NCI-H1417 (cell line): Measurements from ENCODE around the gene SPATA13.
"Not testable (repeated sequence)": the region's sequence is repeated elsewhere in the genome, so short reads cannot be mapped to it uniquely, and the experiment has no call there.

Source experiments
- DNase-seq, 3 experiments: peaks; one replicate each; lab custom pipeline; 2025; lab: John Stamatoyannopoulos, UW

SPATA13 gene

DNA sequence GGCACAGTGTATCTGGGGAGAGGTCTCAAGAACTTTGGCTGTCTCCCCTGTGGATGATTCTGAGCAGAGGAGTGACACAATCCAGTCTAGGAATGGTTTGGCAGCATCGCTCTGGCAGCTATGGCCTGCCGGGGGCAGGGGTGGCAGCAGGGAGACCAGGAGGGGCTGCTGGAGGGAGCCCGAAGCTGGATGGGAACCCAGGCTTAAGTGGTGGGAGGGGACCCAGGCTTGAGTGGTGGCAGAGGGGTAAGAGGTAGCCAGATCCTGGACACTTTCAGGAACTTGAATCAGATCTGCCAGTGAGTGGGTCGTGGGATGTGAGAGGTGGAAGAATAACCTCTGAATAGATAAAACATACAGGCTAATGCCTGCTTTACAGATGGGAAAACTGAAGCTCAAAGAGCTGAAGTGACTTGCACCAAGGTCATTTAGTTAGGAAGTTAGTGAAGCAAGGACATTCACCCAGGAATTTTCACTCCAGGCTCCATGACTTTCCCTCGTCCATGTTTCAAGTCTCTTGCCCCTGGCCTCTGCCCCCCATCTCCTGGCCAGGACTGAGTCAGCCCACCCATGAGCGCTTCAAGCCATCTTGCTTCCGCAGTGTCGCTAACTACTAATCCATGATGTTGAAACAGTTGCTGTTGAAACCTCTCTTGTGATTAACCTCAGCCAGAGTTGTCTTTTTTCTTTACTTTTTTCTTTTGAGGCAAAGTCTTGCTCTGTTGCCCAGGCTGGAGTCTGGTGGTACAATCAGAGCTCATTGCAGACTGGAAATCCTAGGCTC lies 119.0 kb downstream of the SPATA13 start:
- DNase-seq: no peak

DNA sequence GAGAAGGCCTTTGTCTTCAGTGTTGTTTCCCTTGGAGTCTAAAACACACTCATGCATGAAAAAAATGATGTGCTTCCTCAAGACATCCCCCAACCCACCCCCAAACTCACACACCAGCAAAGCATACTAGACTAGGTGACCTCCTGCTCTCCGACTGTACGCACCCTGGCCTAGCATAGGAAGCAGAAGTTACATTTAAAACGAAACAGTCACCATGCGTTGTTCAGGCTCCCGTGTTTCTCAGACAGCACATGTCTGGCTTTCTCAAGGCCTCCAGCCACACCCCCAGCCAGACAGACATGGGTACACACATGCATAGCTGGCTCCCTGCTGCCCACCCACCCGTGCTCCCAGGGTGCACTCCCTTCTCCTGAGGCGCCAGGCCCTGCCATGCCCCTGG lies 120.2 kb downstream of the SPATA13 start:
- DNase-seq: no peak

DNA sequence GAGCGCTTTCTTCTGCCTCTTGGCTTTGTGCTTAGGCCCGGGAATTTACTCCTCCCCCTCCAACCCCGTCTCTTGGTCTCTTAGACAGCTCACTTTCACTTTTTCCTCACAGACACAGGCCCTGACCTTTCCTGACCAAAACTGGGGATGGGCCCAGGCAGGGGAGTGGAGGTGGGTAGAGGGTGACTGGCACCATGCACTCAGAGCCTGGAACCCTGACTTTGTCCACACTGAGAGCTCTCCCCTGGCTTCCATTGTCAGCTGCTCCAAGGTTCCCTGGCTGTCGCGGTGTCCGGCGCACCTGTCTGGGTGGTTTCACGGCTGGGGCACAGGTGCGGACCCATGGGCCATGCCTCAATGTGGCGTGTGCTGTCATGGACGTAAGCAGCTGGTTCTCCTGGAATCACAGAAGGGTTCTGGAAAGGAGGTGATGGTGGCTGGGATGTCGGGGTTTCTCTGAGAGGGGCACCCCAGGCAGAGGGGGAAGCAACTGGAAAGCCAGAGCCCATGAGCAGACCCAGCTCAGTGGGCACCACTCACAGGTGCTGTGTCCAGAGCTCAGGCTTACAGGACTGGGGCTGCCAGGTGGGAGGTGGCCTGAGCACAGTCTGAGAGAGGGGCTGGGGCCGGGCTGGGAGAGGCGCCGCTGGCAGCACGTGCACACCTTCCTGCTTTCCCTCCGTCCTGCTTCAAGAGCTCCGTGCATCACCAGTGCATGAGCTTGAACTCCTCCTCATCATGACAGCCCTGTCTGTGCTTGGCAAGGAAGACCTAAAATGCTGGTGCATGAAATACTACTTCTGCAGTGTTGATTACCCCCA lies 120.9 kb downstream of the SPATA13 start:
- DNase-seq: no peak

DNA sequence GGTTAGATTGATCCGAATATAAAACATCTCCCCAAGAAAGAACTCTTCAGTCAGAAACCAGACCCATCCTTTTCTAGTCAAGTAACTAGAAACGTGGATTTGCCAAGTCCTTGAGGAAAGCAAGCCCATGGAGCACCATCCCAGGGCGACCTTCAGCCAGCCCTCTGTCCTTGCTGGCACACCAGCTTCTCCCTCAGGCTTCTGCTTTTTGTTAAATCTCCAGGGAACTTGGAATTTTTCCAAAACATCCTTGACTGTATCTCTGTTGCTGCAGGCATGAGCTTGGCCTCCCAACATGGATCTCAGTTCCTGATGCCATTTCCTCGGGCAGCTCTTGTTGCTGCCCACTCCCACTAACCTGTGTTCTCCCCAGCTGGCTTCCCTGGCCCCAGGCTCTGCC lies 121.7 kb downstream of the SPATA13 start:
- no peak for DNase-seq

DNA sequence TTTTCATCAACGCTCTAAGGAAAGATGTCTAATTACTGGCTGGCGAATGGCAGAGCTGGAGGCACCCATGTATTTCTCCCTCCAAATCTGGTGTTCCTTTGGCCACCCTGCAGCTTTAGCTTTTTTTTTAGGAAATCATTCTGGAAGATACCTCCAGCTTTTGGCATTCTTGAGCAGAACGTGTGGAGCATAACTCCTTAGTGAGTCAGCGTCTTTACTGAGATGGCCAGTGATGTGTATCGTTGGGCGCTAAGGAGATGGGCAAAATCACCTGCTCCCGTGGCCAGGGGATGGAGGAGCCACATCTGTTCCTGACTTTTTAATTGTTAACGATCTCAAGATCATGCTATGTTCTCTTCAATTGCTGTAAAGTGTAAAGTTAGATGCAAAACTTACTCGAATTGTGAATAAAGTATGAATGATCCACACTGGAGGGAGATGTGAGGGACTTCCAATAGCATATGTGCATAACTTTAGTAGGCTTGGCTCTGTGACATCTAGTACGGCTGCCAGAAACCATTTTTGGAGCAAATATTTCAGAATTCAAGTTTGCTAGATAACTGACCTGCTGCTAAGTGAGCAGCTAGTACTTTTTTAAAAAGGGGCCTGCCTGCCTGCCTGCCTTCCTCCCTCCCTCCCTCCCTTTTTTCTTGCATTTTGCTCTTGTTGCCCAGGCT lies 124.5 kb downstream of the SPATA13 start:
- DNase-seq: no peak

DNA sequence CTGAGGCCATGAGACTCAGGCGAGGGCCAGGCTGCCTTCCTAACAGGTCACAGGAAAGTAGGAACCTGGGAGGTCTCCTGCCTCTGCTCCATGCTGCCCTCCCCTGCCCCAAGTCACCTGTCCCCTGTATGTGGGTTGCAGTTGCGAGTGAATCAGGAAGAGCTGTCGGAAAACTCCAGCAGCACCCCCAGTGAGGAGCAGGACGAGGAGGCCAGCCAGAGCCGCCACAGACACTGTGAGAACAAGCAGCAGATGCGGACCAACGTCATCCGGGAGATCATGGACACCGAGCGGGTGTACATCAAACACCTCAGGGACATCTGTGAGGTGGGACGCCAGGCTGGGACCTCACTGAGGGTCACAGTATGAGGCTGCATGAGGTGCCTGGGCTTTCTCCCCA lies 126.1 kb downstream of the SPATA13 start:
- no peak for DNase-seq

DNA sequence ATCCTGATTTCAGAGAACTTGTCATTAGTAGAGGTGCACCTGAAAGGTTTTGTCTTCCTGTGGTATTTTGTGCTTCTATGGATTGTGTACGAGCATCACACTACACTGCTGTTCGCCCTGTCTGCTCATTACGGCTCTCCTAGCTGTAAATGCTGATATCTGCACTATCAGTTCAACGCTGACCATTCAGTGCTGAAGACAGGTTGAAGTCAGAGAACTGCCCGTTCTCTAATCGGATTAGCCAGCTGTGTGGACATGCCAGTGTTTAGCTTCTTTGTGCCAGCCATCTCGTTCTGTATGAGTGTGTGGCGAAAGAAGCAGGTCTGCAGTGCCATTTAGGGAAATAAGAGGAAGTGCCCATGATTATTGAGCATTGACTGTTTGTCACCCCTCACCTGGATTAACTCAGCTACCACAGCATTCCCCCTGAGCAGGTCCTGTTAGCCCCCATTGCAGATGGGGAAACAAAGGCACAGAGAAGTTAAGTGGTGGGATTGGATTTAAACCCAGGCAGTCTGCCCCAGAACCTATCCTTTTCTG lies 127.3 kb downstream of the SPATA13 start:
- no peak for DNase-seq

DNA sequence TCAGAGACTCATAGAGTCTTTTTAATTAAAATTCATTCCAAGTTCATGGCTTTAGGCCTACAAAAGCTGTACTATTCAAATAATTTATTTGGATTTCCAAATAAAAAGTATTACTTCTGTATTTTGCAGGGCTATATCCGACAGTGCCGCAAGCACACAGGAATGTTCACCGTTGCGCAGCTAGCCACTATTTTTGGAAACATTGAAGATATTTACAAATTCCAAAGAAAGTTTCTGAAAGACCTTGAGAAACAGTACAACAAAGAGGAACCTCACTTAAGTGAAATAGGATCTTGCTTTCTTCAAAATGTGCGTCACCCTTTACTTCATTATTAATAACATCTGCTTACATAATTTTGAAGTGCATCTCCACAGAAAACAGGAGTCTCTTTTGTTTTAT lies 128.3 kb downstream of the SPATA13 start:
- no peak for DNase-seq

DNA sequence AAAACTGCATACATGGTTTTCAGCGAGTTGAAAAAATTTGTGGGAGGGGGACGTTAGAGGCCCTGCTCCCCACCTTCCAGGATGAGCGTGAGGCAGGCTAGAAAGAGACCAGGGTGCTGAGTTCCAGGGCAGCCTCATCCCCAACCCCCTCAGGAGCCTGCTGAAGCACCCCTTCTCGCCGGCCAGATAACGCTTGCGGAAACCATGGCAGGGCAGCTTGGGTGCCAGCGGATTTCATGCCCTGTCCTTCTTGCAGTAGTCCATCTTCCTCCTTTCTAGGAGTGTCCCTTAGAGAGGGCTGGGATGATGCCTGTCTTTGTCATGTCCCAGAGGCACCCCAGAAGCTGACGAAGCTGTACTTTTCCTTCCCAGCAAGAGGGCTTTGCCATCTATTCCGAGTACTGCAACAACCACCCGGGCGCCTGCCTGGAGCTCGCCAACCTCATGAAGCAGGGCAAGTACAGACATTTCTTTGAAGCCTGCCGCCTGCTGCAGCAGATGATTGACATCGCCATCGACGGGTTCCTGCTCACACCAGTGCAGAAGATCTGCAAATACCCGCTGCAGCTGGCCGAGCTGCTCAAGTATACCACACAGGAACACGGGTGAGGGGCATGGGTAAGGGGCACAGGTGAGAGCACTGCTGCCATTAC lies 129.9 kb downstream of the SPATA13 start:
- no peak for DNase-seq

DNA sequence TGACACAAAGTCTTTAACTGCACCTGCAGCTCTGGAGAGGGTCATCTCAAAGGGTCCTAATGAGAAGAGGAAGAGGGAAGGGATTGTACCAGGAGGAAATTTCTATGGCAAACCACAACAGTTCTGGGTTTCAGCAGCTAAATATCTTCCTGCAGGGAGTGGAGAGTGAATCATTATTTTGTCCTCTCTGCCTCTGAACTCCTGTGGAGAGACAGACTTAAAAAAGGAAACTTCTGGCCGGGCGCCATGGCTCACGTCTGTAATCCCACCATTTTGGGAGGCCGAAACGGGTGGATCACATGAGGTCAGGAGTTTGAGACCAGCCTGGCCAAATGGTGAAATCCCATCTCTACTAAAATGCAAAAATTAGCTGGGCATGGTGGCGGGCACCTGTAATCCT lies 132.0 kb downstream of the SPATA13 start:
- no peak for DNase-seq

DNA sequence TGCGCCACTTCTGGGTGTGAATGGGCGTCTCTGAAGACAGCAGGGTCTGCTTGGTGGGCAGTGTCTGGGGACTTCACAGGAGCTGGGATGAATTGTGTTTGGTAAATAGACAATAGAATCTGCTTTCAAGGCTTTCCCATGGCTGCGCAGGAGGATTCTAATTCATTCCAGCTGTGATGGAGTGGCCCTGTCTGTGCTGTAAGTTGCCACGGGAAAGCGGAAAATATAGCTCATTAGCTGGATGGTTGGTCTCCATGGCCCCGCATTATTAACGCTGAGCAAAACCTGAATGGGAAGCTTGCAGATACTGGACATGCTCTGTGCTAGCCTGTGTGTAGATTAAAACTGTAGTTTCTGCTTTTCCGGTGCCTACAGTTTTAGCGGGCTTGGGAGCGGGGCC lies 133.2 kb downstream of the SPATA13 start:
- no peak for DNase-seq

DNA sequence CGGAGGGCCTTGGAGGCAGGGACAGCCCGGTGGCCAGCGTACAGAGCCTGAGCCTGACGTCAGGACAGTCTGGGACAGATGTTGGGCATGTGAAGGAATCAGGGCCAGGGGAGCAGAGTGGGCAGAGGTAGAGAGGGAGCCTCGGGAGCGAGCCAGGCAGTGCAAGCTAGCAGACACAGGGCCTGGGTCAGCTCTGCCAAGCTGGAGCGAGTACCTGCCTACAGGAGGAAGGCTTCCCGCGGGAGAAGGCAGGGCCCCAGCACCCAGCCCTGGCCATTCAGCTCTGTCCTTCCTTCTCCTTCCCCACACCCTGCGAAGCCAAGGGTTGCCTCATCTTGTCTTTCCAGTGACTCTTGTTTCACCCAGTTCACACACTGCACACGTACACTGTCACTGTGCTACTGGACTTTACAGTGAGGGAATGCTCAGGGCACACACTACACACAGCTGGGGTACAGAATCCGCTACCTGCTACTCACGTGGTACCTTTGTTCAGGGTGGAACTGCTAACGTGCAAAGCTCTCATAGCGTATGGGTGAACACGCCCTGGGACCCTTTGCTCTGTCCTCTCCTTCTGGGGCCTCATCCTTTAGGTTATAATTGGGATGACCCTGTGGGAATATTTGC lies 139.1 kb downstream of the SPATA13 start:
- no peak for DNase-seq

DNA sequence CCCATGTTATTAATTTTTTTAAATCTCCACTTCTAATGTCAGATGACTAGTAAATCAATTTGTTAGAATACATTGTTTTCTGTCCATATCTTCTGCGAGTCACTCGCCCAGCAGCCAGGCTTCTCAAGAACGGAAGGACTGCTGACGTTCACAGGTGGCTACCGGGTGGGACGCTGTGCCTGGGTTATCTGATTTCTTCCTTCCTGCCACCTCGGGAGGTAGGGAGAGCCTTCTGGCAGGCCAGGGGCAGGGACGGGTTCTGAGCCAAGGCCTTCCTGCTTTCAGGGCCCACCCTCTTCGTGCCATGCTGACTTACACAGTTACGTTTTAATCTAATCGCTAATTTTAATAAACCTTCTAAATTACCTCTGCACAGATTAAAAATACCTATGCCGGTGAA lies 140.9 kb downstream of the SPATA13 start:
- no peak for DNase-seq

DNA sequence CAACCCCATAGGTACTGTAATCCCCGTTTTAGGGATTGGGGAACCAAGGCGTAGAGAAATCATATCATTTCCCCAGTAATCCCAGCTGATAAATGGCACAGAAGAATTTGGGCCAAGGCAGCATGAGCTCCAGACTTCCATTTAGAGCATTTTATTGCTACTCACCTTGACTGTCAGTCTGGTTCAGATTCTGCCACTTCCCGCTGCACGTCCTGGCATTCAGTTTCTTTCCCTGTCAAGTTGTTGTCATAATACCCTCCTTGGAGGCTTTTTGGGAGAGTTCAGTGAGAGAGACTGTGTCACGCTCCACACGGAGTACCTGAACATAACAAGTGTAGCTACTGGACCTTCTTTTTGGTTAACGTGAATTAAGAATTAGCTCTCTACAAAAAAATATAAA lies 141.4 kb downstream of the SPATA13 start:
- no peak for DNase-seq

DNA sequence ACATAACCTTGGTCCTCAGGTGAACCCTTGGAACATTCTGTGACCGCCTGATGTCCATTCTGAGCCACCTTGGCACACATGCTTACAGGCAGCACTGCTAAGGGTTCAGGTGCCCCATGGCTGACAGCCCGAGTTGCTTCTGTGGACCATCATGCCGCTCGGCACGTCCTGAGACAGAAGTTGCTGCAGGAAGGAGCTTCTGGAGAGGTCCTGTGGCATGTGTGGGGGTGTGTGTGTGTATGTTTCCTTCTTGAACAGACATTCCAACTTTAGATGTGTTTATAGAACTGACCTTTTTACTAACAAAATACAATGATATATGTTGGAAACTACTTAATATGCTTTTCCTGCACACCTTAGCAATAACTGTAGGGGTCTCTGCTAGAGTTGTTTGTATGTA lies 144.1 kb downstream of the SPATA13 start:
- no peak for DNase-seq

DNA sequence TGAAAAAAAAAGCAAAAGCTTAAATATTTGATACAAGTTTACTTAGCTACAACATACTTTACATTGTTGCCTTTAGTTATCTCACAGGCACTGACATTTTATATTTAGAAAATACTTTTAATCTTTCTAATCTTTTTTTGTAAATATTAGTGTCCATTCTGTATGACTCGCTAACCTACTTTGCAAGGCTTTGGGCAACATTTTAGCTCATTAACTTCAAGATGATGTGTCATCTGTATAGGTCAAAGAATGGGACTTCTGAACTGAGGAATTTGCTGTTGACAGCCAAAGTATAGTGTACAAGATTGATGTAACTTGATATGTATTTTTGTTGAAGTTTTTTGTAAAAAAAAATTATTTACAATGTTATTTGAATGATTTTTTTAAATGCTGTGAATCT lies 146.1 kb downstream of the SPATA13 start:
- DNase-seq: no peak

DNA sequence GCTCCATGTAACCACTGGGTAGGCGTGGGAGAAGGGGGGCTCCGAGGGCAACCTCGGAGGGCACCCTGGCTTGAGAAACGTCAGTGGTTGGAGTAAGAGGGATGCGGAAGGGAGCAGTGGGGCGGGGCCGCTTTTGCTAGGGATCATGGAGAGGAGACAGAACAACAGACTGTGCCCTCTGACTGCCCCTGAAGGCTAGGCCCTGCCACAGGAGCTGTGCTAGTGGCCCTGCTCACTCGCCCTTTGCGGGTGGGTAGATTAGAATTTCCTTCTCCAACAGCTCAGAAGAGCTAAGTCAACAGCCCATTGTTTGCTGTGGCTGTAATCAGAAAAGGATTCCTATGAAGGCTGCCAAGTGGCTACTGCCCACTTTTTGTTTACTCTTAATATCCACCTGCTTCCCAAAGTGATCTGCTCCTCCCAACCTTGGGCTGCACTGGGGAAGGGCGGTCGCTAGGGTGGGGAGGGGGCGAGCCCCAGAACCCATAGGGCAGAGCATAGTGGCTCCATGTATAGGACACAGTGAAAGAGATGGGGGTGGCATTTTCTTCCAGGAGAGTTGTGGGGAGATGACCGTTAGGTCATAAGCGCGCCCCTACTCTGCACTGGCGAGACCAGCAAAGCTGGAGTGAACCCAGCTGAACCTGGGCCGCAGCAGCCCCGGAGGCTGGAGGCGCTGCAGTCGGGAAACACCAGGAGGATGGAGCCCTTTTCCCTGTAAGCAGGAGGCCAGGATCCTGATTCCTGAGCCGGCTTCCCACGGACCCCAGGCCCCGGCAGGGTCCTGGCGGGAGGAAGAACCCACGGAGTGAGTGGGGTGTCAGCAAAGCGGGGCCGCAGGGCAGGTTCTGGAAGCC lies 146.9 kb downstream of the SPATA13 start:
- DNase-seq: peak in 1 of 3 experiments; percentile 49

DNA sequence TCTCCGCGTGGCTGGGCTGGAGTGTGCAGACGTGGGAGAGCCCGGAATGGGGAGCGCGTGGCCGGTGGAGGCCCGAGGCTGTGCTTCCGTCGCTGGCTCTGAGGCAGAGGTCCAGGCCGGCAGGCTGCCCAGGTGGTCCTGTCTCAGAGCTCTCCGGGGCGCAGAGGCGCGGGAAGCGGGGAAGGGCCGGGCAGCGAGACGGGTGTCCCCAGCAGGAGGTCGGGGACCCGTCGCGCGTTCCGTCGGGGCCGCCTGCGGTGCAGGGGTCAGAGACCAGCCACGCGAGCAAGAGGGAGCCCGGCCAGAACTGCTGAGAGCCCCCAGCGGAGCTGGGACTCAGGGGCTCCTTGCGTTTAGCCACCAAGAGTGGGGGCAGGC lies 147.5 kb downstream of the SPATA13 start:
- DNase-seq: no peak

DNA sequence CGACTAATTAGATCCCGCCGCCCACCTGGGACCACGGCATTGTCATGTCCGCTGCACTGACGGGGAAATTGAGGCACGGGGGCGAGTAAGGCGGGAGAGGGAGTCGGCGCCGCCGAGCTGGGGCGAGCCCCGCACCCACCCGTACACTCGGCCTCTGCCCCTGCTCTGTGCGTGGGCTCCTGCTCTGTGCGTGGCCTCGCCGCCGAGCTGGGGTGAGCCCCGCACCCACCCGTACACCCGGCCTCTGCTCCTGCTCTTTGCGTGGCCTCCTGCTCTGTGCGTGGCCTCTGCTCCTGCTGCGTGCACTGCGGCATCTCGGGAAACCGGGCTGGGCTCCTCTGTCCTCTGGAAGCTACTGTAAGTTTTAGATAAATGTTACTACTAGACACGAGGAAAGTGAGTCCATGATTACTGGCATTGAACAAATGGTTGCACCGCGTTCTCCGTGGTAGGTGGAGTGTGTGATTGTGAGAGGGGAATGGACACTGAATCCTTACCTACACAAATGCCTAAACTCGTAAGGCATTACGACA lies 148.0 kb downstream of the SPATA13 start:
- DNase-seq: no peak

DNA sequence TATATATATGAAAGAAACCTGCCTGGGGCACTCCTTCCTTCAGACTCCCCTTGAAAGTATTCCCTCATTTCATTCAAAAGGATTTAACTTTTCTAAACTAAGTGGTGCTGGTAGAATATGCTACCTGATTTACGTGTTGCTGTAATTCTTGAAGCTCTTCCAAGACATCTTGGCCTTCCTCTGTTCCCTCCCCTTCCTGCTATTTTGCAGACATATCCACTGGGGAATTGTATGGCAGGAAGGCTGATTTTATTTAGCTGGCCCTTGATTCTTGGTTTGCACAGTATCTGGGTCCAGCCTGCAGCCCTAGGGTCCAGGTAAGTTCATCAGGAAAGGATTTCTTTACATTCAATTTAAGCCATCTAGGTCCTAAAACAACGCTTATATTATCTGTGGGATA lies 148.8 kb downstream of the SPATA13 start, which contains the start of gene C1QTNF9:
C1QTNF9 (plus strand) TSS at position 281 of the 400 bp plus-strand sequence. CDS start 6,424 bp downstream, outside the sequence.
- DNase-seq: not testable (repeated sequence)
